ENCODE measurements around the gene RTN4R.

RTN4R gene

DNA sequence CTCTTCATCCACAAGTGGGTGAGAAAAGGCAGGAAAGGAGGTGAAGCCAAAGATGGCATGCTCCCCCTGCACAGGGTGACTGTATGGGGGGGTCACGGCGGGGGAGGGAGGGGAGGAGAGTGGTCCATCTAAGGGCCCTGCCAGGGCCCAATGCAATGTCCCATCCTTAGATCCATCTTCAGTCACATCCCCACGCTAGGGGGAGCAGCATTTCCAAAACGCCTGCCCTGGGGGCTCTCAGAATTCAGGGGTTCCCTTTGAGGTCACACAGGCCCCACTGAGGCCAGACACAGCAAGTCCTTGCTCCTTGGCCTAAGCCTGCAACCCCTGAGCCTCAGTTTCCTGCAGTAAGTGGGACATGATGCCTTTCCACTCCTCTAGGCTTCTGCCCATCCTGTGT, 52.4 kb downstream of the RTN4R start:
- H3K27ac ChIP-seq (ENCODE audit: low read depth, low read length): no peak overlapping the region
- no peaks in the 10 kb centered on the region for H3F3A ChIP-seq (ENCODE audit: control insufficient read depth, insufficient read depth)
- H3K4me3 ChIP-seq (ENCODE audit: low read length): no peak overlapping the region
- H3K4me1 ChIP-seq (ENCODE audit: control insufficient read depth, low read length): no peaks in the 10 kb centered on the region
- H3K36me3 ChIP-seq (ENCODE audit: control insufficient read depth, low read length): no peaks in the 10 kb centered on the region
- TF ChIP-seq EZH2phosphoT487 (IDR thresholded peaks at IDR 0.05; ENCODE audit: borderline replicate concordance, low read length): no peak
- TF ChIP-seq, protein P1, sequence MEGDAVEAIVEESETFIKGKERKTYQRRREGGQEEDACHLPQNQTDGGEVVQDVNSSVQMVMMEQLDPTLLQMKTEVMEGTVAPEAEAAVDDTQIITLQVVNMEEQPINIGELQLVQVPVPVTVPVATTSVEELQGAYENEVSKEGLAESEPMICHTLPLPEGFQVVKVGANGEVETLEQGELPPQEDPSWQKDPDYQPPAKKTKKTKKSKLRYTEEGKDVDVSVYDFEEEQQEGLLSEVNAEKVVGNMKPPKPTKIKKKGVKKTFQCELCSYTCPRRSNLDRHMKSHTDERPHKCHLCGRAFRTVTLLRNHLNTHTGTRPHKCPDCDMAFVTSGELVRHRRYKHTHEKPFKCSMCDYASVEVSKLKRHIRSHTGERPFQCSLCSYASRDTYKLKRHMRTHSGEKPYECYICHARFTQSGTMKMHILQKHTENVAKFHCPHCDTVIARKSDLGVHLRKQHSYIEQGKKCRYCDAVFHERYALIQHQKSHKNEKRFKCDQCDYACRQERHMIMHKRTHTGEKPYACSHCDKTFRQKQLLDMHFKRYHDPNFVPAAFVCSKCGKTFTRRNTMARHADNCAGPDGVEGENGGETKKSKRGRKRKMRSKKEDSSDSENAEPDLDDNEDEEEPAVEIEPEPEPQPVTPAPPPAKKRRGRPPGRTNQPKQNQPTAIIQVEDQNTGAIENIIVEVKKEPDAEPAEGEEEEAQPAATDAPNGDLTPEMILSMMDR (IDR thresholded peaks at IDR 0.05; ENCODE audit: low read depth, low read length, poor library complexity, severe bottlenecking): no peak
- no peaks in the 10 kb centered on the region for H3K27me3 ChIP-seq (ENCODE audit: control insufficient read depth, low read length)
- no peak overlapping the region for H3K4me2 ChIP-seq (ENCODE audit: low read length)
- H3K9me2 ChIP-seq (replicated peaks; ENCODE audit: control insufficient read depth, low read length): no peaks in the 10 kb centered on the region
- H3K9me3 ChIP-seq (ENCODE audit: control insufficient read depth, insufficient read depth, low read length): peaks cover 11% of the 10 kb centered on the region; the same call in 1 of the 2 replicates
- no peaks in the 10 kb centered on the region for H3K79me2 ChIP-seq (ENCODE audit: control insufficient read depth, low read length)
- no peaks in the 10 kb centered on the region for H4K20me1 ChIP-seq (ENCODE audit: control insufficient read depth, insufficient read depth, low read depth, low read length)

DNA sequence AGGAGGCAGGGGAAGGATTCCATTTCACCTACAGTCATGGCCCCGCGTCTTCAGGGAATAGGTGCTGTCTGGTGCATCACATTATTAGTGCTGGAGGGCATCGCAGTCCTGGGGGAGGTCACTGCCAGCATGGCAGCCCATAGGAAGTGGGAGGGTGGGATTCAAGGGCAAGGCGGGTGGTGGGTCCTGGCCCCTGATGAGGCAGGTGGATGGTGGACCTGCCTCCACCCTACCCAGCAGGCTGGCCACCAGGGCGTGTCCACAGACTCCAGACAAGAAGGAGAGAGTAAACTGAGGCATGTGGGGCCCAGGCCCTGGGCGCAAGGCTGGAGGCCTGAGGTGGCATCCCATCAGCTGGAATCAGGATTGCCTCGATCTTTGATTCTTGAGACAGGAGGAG, 53.3 kb downstream of the RTN4R start:
- H3K4me2 ChIP-seq (ENCODE audit: low read length): no peak overlapping the region
- H3K27me3 ChIP-seq (ENCODE audit: control insufficient read depth, low read length): no peaks in the 10 kb centered on the region
- H3K4me3 ChIP-seq (ENCODE audit: low read length): no peak overlapping the region
- no peaks in the 10 kb centered on the region for H3K4me1 ChIP-seq (ENCODE audit: control insufficient read depth, low read length)
- peaks cover 8% of the 10 kb centered on the region; the same call in 1 of the 2 replicates for H3K9me3 ChIP-seq (ENCODE audit: control insufficient read depth, insufficient read depth, low read length)
- TF ChIP-seq, protein P1 (IDR thresholded peaks at IDR 0.05; ENCODE audit: low read depth, low read length, poor library complexity, severe bottlenecking): no peak
- TF ChIP-seq EZH2phosphoT487 (IDR thresholded peaks at IDR 0.05; ENCODE audit: borderline replicate concordance, low read length): no peak
- H3F3A ChIP-seq (ENCODE audit: control insufficient read depth, insufficient read depth): no peaks in the 10 kb centered on the region
- H4K20me1 ChIP-seq (ENCODE audit: control insufficient read depth, insufficient read depth, low read depth, low read length): no peaks in the 10 kb centered on the region
- H3K79me2 ChIP-seq (ENCODE audit: control insufficient read depth, low read length): no peaks in the 10 kb centered on the region
- H3K27ac ChIP-seq (ENCODE audit: low read depth, low read length): no peak overlapping the region
- H3K36me3 ChIP-seq (ENCODE audit: control insufficient read depth, low read length): no peaks in the 10 kb centered on the region
- H3K9me2 ChIP-seq (replicated peaks; ENCODE audit: control insufficient read depth, low read length): no peaks in the 10 kb centered on the region

DNA sequence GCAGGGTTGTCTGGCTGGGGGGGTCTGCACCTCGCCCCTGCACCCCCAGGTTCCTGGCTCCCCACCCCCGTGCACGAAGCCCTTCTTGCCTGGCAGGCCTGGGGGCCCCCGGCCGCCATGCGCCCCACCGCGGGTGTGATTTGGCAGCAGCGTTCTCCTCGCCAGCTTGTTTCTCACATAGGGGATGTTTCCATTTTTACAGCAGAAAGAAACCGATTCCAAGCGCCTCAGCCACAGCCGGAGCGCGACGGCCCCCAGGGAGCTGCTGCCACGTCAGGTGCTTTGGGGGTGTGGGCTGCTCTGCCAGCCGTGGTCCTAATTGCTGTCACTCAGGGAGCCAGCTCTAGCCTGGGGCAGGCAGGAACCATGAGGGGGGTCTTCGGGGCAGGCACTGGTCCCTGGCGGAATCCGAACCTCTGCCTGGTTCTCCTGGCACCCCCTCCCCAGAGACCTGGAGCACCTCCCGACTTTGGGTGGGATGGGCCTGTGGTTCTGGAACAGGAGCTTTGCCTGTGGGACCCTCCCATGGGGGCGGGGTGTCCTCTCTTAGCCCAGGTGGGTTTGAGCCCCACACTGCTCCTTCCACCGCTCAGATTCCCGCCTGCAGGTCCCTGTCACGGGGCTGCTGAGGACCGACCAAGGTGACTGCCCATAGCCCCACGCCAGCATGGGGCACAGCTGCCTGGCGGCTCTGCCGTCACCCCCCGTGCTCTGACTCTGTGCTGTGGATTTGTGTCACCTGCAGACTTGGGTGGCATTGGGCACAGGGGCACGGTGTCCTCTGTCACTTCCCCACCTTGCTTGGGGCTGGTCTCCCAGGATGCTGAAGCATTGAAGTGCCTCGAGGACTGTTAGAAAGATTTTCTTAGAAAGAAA, 54.0 kb downstream of the RTN4R start:
- no peak overlapping the region for H3K4me3 ChIP-seq (ENCODE audit: low read length)
- H3K27ac ChIP-seq (ENCODE audit: low read depth, low read length): no peak overlapping the region
- H3K9me3 ChIP-seq (ENCODE audit: control insufficient read depth, insufficient read depth, low read length): no peaks in the 10 kb centered on the region; the same call in 1 of the 2 replicates
- no peaks in the 10 kb centered on the region for H3K36me3 ChIP-seq (ENCODE audit: control insufficient read depth, low read length)
- no peaks in the 10 kb centered on the region for H3F3A ChIP-seq (ENCODE audit: control insufficient read depth, insufficient read depth)
- no peaks in the 10 kb centered on the region for H3K27me3 ChIP-seq (ENCODE audit: control insufficient read depth, low read length)
- no peak overlapping the region for H3K4me2 ChIP-seq (ENCODE audit: low read length)
- H3K4me1 ChIP-seq (ENCODE audit: control insufficient read depth, low read length): no peaks in the 10 kb centered on the region
- no peaks in the 10 kb centered on the region for H3K9me2 ChIP-seq (replicated peaks; ENCODE audit: control insufficient read depth, low read length)
- no peak for TF ChIP-seq EZH2phosphoT487 (IDR thresholded peaks at IDR 0.05; ENCODE audit: borderline replicate concordance, low read length)
- TF ChIP-seq, protein P1 (IDR thresholded peaks at IDR 0.05; ENCODE audit: low read depth, low read length, poor library complexity, severe bottlenecking): no peak
- H3K79me2 ChIP-seq (ENCODE audit: control insufficient read depth, low read length): no peaks in the 10 kb centered on the region
- H4K20me1 ChIP-seq (ENCODE audit: control insufficient read depth, insufficient read depth, low read depth, low read length): no peaks in the 10 kb centered on the region

Data from DOHH2 (cell line).